HG03460 (cell line): ENCODE data around the gene TMEM120A.
"Not testable (repeated sequence)": the region's sequence is repeated elsewhere in the genome, so short reads cannot be mapped to it uniquely, and the experiment has no call there.

Experiments used
- ATAC-seq: cut with Tn5 transposase; IDR thresholded peaks from one replicate; pipeline ENCODE4 v1.9.1; 2021; ENCODE audit not compliant: unreplicated experiment

Gene TMEM120A

DNA sequence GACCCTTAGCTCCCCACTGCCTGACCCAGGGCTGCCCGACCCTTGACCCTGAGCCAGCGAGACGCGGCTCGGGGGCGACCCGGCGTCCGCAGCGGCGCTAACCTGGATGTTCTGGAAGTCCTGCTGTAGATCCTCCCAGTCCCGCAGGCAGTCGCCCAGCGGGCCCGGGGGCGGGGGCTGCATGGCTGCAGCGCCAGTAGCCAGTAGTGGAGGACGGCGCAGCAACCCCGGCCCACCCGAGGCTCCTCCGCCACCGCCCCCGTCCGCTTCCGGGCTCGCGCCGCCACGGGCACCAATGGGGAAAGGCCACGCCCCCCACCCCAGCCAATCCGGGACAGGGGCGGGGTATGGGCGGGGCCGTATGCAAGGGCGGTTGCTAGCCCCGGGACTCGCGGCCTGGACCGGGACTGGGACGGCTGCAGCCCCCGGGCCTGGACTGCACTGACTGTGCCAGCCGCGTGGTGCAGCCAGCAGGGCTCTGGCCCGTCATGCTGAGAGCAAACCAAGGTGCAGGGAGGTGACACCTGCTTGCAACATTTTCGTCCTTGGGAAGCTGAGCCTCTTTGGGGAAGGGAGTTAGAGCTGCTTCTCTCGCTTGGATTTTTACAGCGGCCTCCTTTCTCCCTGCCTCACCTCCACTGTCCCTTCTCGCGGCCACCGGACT lies at the start of gene TMEM120A:
Gene TMEM120A (minus strand): TSS at position 208 of the 664 bp plus-strand sequence. CDS start 25 bp downstream, at position 183.
- ATAC-seq, result peak; percentile 96

DNA sequence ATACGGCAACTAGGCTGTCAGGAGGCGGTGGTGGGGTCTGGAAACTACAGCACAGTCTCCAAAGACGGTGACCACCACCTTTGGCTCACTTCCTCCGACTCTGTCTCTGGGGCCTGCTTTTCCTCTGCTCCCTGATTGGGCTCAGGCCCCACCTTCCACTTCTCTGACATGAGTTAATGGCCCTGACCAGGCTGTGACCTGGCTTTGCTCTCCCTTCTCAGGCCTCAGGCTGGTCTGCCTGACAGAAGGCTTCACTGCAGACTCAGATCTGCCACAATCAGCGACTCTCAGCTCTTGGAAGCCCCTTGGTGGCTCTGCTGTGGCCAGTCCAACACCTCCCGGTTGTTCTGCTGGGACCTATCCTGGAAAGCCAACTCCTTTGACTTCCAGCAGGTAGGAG lies 45.7 kb upstream of the TMEM120A start:
- no peak for ATAC-seq

- ATAC-seq, result no peak
These were observed 42.9 kb upstream of the TMEM120A start for GRCh38 chr7:76037310-76037709.

GRCh38 chr7:76031964-76032363 lies 37.6 kb upstream of the TMEM120A start:
- no peak for ATAC-seq

DNA sequence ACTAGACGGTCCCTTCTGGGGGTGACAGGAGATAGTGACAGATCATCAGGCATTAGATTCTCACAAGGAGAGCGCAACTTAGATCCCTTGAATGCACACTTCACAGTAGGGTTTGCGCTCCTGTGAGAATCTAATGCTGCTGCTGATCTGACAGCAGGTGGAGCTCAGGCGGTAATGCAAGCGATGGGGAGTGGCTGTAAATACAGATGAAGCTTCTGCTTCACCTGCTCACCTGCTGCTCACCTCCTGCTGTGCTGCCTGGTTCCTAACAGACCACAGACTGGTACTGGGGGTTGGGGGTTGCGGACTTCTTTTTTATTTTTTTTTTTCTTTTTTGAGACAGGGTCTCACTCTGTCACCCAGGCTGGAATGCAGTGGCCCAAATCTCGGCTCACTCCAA lies 35.3 kb upstream of the TMEM120A start:
- ATAC-seq, result not testable (repeated sequence)

DNA sequence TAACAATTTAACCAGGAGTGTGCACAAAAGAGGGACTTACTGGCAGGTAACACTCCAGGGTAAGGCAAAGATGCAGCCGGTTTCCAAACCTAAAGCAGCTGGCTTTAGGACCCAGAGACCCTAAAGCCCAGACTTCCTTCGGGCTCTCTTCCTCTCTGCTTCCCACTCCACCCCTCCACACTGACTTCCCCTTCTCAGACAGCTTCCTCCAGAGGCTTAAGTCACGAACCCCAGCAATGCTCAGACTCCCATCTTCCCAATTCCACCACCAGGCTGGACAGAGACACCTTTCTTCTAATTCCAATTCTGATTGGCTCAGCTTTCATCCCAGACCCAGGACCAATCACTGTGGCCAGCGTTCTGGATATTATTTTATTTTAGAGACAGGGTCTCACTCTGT lies 28.6 kb upstream of the TMEM120A start:
- no peak for ATAC-seq

- ATAC-seq, result no peak
These were observed 27.8 kb upstream of the TMEM120A start for GRCh38 chr7:76022026-76022780.

GRCh38 chr7:76020031-76020714 lies 25.8 kb upstream of the TMEM120A start:
- no peak for ATAC-seq

GRCh38 chr7:76018520-76018919 lies 24.1 kb upstream of the TMEM120A start:
- not testable (repeated sequence) for ATAC-seq

GRCh38 chr7:76016191-76016947 lies 22.0 kb upstream of the TMEM120A start:
- no peak for ATAC-seq

DNA sequence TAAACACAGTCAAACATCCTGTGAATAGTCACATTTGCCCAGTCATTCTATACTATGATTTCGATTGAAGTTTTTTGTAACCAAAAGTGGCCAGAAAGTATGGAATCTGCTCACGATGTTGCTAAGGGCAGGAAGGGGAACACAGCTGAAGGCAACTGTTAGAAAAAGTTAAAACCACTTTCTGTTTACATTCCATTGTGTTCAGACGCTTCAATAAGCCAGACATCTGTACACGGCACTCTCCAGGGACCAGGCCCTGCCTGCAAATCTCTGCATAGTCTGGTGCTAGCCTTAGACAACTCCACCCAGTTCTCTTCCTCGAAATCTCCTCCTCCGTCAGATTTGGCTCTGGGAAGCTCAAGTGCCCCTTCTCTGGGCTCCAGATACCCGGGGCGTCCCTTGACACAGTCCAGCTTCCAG lies 17.1 kb upstream of the TMEM120A start:
- ATAC-seq, result no peak

DNA sequence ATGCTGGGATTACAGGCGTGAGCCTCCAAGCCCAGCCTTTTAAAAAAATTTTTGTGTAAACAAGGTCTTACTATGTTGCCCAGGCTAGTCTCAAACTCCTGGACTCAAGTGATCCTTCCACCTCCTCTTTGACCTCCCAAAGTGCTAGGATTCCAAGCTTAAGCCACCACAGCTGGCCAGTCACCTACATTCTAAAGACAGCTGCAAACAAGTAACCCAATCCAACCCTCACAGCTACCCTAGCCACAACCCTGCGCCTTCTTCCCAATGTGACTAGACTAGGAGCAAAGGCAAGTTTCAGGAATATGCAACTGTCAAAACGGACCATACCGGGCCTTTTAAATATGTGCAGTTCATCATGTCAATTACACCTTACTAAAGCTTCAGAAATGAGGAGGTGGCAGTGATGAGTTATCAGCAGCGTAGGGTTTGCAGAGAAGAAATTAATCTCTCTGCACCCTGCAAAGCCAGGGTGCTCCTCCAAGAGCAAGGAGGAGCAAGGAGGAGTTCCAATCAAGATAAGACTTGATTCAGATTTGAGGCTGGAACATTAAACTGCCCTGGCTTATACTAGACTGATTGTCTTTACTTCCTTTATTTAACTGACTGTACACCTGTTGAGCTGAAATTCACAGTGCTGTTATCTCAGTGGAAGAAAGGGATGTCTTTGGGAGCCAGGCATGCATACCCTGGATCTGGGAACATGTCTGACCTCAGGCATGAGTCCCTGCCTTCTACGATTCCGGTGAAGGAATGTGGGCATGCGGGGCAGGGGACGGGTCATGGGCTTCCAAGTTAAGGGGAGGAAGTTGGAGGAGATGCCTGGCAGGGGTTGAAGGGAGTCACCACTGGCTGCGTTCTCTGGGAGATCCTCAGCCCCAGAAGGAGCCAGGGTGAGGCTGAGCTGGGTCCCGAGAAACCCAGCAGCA lies 15.5 kb upstream of the TMEM120A start:
- ATAC-seq, result no peak

DNA sequence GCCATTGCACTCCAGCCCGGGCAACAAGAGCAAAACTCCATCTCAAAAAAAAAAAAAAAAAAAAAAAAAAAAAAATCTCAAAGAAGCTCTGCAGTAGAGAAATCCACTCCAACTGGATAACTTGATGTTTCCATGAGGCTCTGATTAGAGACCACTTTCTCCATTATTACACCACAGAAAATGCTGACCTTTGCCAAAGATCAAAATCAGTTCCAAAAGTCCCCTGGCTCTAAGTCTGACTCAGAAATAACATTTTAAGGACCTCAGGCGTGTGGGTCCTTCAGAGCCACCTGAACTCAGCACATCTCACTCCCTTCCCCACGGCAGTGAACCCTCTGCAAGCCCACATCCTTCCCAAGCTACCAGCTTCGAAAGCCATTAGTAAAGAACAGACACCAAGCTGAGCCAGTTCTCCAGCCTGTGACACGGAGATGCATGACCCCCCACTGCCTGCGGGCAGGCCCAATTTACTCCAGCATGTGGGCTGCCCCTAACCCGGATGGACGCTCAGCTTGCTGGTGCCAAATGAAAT lies 13.8 kb upstream of the TMEM120A start:
- ATAC-seq, result no peak

GRCh38 chr7:76005004-76005403 lies 10.6 kb upstream of the TMEM120A start:
- ATAC-seq, result not testable (repeated sequence)

GRCh38 chr7:76003351-76003750 lies 9.0 kb upstream of the TMEM120A start:
- no peak for ATAC-seq

GRCh38 chr7:76002822-76003221 lies 8.4 kb upstream of the TMEM120A start:
- ATAC-seq, result no peak

DNA sequence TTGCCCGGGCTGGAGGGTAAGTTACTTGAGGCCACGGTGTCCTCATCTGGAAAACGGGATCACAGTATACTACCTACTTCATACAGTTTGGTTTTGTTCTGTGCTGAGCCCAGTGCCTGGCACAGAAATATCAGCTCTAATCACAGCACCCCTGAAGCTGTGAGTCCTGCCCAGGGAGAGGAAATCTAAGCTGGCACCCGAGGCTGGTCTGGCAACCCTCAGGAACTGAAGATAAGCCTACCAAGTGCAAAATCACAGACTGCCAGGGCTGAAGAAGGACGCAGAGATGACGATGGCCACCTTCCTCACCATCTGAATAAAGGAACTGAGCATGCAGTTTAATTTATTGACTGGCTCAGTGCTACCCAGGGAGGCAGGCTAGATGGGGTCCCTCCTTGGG lies 7.7 kb upstream of the TMEM120A start:
- ATAC-seq, result no peak

GRCh38 chr7:76000566-76000965 lies 6.2 kb upstream of the TMEM120A start:
- ATAC-seq, result no peak

DNA sequence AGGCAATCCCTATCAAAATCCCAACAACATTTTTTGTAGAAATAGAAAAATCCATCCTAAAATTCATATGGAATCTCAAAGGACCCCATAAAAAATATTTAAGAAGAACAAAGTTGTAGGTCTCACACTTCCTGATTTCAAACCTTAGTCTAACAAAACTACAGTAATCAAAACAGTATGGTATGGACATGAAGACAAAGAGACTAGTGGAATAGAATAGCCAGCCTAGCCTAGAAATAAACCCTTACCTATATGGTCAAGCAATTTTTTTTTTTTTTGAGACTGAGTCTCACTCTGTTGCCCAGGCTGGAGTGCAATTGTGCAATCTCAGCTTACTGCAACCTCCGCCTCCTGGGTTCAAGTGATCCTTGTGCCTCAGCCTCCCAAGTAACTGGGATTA lies 3.6 kb upstream of the TMEM120A start:
- ATAC-seq, result no peak

- ATAC-seq, result no peak
These were observed 2.1 kb upstream of the TMEM120A start for GRCh38 chr7:75996476-75996875.
